Nephron (organoid): ENCODE results near the gene MPP4.

Experiments used
- H3K27ac Mint-ChIP-seq, 3 experiments: 2 replicates each; pipeline ENCODE4 v1.8.0; 2020; ENCODE audit warnings: mixed read lengths in 3 of 3, mild to moderate bottlenecking in 2 of 3, moderate library complexity in 1 of 3
- H3K27me3 Mint-ChIP-seq: 2 replicates; pipeline ENCODE4 v1.8.0; 2021; ENCODE audit warnings: low read depth, mild to moderate bottlenecking, moderate library complexity, mixed read lengths
- H3K36me3 Mint-ChIP-seq: 2 replicates; pipeline ENCODE4 v1.8.0; 2020; ENCODE audit warnings: low read depth, mixed read lengths
- H3K4me1 Mint-ChIP-seq: 2 replicates; pipeline ENCODE4 v1.8.0; 2020; ENCODE audit warnings: mixed read lengths
- H3K4me3 Mint-ChIP-seq, 3 experiments: 2 replicates each; pipeline ENCODE4 v1.8.0; 2020; ENCODE audit warnings: mild to moderate bottlenecking in 3 of 3, mixed read lengths in 3 of 3, moderate library complexity in 2 of 3
- H3K9me3 Mint-ChIP-seq: 2 replicates; pipeline ENCODE4 v1.8.0; 2020; ENCODE audit warnings: mixed read lengths
- TF ChIP-seq, protein P1 (sequence below), 3 experiments: fragments of 200-600 bp; sonication (generic); IDR thresholded peaks; one replicate each; pipeline ENCODE4 v1.5.0; 2021; ENCODE audit warnings: antibody characterized with exemption in 3 of 3; ENCODE audit not compliant: unreplicated experiment in 3 of 3

The MPP4 gene

DNA sequence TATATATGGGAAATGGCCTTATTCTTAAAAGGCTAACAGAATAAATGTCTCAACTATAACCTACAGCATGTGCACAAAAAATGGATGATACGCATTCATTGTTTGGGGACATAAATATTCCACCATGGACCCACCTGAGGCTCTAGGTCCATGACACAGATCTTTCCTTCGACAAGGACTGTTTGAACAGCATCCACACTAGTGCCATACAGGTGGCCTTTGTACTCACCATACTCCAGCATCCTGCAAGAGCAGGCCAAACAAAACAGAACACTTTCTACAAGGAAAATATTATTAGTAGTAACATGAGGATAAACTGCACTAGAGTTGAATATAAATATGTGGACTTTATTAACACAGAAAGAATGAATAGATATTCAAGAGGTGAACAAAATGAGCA is 49.0 kb downstream of the MPP4 start:
- Mint-ChIP-seq H3K36me3 (no peaks in the 10 kb centered on the region), H3K27ac (no peak overlapping the region), H3K4me1 (peaks cover 2% of the 10 kb centered on the region), H3K9me3 (no peaks in the 10 kb centered on the region), H3K4me3 (no peak overlapping the region), H3K27me3 (peaks cover 6% of the 10 kb centered on the region)
- TF ChIP-seq, protein P1, sequence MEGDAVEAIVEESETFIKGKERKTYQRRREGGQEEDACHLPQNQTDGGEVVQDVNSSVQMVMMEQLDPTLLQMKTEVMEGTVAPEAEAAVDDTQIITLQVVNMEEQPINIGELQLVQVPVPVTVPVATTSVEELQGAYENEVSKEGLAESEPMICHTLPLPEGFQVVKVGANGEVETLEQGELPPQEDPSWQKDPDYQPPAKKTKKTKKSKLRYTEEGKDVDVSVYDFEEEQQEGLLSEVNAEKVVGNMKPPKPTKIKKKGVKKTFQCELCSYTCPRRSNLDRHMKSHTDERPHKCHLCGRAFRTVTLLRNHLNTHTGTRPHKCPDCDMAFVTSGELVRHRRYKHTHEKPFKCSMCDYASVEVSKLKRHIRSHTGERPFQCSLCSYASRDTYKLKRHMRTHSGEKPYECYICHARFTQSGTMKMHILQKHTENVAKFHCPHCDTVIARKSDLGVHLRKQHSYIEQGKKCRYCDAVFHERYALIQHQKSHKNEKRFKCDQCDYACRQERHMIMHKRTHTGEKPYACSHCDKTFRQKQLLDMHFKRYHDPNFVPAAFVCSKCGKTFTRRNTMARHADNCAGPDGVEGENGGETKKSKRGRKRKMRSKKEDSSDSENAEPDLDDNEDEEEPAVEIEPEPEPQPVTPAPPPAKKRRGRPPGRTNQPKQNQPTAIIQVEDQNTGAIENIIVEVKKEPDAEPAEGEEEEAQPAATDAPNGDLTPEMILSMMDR (IDR thresholded peaks at IDR 0.05; ENCODE audit: unreplicated experiment in 3 of 3): no peak

DNA sequence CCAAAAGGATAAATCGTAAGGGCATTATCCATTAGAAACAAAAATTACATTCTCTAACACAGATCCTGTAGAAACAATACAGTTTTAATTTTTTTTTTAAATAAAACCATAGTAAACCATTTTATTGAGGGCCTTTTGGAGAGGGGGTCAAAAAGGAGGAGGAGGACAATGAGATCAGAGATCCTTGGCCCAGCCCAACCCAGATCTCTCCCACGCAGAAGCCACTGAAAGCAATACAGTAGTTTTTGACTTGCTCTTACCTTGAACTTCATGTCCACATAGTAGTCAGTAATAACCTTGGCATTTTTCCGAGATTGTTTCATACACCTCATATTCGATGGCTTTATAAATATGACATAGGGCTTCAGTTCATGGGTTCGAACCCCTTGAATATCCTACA is 51.0 kb downstream of the MPP4 start:
- TF ChIP-seq, protein P1 (IDR thresholded peaks at IDR 0.05; ENCODE audit: unreplicated experiment in 3 of 3): no peak
- no peaks in the 10 kb centered on the region for H3K36me3 Mint-ChIP-seq
- H3K27ac Mint-ChIP-seq: no peak overlapping the region

DNA sequence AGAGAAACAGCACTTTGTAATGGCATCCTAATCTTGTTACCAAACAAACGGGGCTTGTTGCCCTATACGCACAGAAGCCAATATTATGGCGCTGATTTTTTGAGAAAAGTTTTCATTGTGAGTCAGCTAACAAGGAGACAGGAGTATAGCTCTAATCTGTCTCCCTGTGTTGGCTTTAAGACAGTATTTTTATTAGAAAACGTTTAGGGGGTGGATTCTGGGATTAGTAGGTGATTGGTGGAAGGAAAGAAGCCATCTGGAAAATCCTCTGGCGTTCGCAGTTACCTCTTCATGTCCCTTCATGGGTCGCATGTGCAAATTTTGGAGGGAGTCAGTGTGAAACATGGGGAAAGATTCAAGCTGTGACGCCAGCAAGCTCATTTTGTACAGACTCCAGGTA is 54.4 kb downstream of the MPP4 start:
- no peaks in the 10 kb centered on the region for H3K9me3 Mint-ChIP-seq
- H3K27me3 Mint-ChIP-seq: no peaks in the 10 kb centered on the region
- H3K36me3 Mint-ChIP-seq: no peaks in the 10 kb centered on the region
- TF ChIP-seq, protein P1 (IDR thresholded peaks at IDR 0.05; ENCODE audit: unreplicated experiment in 3 of 3): no peak
- H3K4me1 Mint-ChIP-seq: peaks cover 30% of the 10 kb centered on the region
- peak overlapping the region; percentile 91 to 97 (median 92) for H3K4me3 Mint-ChIP-seq
- peak overlapping the region; percentile 94 to 99 (median 99) for H3K27ac Mint-ChIP-seq

More for the DNA sequence above, 51.0 kb downstream of the MPP4 start:
- Mint-ChIP-seq H3K27me3 (peaks cover 1% of the 10 kb centered on the region), H3K4me3 (no peak overlapping the region), H3K4me1 (peaks cover 14% of the 10 kb centered on the region), H3K9me3 (no peaks in the 10 kb centered on the region)

DNA sequence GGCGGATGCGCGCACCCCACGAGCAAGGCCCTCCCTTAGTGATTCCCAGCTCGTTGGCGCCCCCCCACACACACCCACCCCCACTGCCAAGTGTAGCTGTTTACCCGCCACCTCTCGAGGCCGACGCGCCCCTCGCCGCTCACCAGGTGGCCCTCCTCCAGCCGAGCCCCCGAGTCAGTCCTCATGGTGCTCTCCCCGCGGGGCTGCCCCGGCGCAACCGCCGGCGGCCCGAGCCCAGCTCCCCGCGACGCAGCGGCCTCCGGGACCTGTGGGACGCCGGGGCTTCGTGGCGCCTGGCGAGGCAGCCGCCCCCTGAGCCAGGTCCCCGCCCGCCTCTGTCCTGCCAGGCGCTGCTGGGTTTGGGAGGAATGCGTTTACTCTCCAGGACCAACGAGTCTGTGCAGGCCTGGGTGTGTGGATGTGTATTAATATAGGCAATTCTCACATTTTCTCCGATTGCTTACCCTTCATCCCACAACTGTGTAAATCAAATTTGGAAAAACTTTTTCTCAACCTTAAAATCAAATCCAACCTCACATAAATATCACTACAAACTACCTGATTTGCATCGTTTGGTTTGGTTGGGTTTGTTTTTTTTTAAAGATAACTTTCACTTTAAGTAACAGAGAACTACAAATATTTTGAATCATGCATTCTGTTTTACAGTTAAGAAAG is 55.1 kb downstream of the MPP4 start, which contains the start of gene TMEM237:
TSS of gene TMEM237 (minus strand) at position 288 of the 675 bp plus-strand sequence. CDS start at position 185, 103 bp downstream.
- Mint-ChIP-seq H3K4me3 (peak within 1 kb of the TSS; percentile 92 to 99 (median 97)), H3K27me3 (no peaks in the 10 kb centered on the region), H3K36me3 (peaks cover 6% of the 10 kb centered on the region)

DNA sequence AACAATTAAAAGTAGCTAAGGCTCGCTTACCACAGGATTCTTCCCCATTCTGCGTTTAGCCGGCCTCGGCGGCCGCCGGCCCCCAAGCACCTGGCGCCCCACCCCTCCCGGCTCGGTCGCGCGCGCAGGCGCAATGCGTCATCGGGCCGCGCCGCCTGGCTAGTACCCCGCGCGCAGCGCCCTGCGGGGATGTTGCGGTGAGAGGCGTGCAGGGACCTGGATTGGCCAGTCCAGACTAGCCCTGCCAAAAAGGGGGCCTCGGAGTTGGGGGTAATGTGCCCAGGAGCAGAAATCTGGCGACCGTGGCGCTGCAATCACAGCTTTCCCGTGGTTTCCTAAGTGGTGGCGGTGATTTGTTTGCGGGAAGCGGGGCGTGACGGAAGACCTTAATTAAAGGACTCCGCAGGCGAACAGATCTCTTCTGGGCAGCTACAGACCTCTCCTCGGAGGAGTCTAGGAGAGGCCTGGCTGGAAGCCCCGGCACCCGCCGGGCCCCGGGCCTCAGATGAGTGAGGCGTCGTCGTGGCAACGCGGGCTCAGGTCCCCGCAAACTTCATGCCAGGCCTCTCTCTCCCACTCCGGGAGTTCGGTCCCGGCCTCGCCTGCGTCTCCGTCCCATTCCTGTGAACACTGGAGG is 55.7 kb downstream of the MPP4 start:
- H3K36me3 Mint-ChIP-seq: peaks cover 7% of the 10 kb centered on the region
- H3K9me3 Mint-ChIP-seq: no peaks in the 10 kb centered on the region
- H3K27me3 Mint-ChIP-seq: no peaks in the 10 kb centered on the region
- peaks cover 30% of the 10 kb centered on the region for H3K4me1 Mint-ChIP-seq
- H3K27ac Mint-ChIP-seq: peak overlapping the region; percentile 99
- H3K4me3 Mint-ChIP-seq: peak overlapping the region; percentile 92 to 99 (median 97)
- TF ChIP-seq, protein P1 (IDR thresholded peaks at IDR 0.05; ENCODE audit: unreplicated experiment in 3 of 3): no peak

More for the DNA sequence above, 55.1 kb downstream of the MPP4 start, which contains the start of gene TMEM237:
- peak within 1 kb of the TSS; percentile 99 for H3K27ac Mint-ChIP-seq
- no peaks in the 10 kb centered on the region for H3K9me3 Mint-ChIP-seq
- TF ChIP-seq, protein P1 (IDR thresholded peaks at IDR 0.05; ENCODE audit: unreplicated experiment in 3 of 3): no peak
- peaks cover 30% of the 10 kb centered on the region for H3K4me1 Mint-ChIP-seq
